LNCaP clone FGC (cell line): ENCODE data around the gene RNU1-4.
"Not testable (repeated sequence)": the region's sequence is repeated elsewhere in the genome, so short reads cannot be mapped to it uniquely, and the experiment has no call there.

Source experiments
- DNase-seq: peaks from one replicate; pipeline ENCODE4 v3.0.0-alpha.2; 2011; ENCODE audit warnings: low read depth
- H3K4me3 ChIP-seq: 2 replicates; pipeline ENCODE4 v1.5.1; 2011; ENCODE audit warnings: mild to moderate bottlenecking, low read depth, low read length, control low read depth
- TF ChIP-seq, protein P1 (sequence below): IDR thresholded peaks from 2 replicates; pipeline ENCODE4 v1.5.1; 2012; ENCODE audit warnings: mild to moderate bottlenecking; ENCODE audit not compliant: control insufficient read depth, insufficient read depth; ENCODE audit errors: extremely low read depth

Gene RNU1-4

DNA sequence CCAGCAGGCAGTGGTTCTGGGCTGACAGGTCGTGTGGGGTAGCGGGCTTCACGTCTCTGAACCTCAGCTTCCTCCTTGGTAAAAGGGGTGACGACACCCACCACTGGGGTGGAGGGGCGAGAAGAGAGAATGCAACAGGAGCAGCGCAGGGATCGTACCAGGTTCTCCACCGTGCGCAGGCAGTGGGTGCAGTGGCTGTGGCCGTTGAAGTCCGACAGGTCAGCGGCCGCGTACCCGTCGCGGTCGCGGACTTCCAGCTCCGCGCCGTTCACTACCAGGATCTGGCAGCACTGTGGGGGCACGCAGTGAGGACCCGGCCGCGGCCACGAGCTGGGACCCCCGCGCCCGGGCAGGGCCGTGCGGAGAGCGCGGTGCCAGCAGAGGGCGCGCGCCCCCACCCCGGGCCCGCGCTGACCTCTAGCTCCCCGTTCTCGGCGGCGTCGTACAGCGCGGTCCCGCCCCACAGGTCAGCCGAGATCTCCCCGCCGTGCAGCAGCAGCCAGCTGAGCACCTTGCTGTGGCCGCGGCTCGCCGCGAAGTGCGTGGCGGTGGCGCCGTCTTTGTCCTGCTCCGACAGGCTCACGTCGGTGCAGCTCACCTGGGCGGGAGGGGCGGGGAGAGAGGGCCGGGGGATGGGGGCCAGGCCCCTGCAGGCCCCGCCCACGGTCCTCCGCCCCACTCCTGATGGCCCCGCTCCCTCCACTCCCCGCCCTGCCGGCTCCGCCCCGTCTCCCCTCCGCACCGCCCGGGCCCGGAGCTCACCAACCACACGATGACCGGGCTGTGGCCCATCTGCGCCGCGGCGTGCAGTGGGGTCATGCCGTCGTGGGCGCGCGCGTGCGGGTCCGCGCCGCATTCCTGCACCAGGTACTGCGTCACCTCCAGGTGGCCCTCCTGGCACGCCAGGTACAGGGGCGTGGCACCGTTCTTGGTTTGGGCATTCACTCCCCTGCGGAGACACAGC is 32.9 kb upstream of the RNU1-4 start:
- DNase-seq, H3K4me3 ChIP-seq: not testable (repeated sequence)

DNA sequence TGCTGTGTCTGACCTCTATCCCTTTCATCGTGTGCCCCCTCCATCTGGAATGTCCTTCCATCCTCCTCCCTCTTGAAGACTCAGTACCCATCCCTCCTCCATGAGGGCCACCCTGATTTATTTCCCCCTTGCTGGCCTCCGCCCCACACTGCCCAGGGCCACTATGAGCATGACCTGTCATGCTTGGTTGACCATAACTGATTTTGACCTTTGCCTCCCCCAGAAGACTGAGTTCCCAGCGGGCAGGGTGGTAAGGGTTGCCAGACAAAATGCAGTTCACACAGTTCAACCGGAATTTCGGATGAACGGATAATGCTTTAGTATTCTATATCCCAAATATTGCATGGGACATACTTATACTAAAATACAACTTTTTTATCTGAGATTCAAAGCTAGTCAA is 31.6 kb upstream of the RNU1-4 start:
- H3K4me3 ChIP-seq, DNase-seq: not testable (repeated sequence)

DNA sequence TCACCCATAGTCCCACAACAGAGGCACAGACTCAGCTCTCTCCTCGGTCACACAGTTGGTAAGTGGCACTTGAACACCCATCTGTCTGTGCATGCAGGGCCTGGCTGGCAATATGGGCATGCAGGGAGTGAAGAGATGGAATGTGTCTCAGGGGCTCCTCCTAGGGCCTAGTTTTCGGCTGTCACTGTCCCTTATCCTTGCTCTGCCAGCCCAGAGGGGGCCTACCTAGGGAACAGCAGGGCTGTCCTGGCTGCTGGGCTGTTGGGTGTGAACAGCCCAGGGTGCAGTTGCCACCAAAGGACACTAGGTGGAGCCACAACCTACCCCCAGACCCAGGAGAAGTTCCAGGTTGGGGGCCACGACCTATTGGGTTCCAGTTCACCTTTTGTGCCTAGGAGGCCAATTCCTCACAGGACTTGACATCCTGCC is 30.6 kb upstream of the RNU1-4 start:
- DNase-seq, H3K4me3 ChIP-seq: not testable (repeated sequence)
- TF ChIP-seq, protein P1, sequence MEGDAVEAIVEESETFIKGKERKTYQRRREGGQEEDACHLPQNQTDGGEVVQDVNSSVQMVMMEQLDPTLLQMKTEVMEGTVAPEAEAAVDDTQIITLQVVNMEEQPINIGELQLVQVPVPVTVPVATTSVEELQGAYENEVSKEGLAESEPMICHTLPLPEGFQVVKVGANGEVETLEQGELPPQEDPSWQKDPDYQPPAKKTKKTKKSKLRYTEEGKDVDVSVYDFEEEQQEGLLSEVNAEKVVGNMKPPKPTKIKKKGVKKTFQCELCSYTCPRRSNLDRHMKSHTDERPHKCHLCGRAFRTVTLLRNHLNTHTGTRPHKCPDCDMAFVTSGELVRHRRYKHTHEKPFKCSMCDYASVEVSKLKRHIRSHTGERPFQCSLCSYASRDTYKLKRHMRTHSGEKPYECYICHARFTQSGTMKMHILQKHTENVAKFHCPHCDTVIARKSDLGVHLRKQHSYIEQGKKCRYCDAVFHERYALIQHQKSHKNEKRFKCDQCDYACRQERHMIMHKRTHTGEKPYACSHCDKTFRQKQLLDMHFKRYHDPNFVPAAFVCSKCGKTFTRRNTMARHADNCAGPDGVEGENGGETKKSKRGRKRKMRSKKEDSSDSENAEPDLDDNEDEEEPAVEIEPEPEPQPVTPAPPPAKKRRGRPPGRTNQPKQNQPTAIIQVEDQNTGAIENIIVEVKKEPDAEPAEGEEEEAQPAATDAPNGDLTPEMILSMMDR = peak; percentile 39

DNA sequence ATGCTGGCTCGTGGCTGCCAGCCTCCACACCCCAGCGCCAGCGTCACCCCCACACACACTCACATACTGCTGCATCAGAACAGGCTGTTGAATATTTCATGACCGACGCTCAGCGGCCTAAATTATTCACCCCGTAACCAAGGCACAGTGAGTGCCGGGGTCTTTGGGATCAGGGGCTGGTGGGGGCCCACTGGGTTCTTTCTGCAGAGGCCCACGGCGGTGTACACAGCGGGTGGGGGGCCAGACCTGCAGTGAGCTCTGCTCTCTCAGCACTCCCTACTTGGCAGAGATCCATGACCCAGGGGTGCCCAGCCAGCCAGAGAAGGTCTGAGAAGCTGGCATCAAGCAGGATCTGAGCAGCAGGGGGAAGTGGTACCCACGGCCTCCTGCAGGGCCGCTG is 29.7 kb upstream of the RNU1-4 start:
- H3K4me3 ChIP-seq, DNase-seq: not testable (repeated sequence)

DNA sequence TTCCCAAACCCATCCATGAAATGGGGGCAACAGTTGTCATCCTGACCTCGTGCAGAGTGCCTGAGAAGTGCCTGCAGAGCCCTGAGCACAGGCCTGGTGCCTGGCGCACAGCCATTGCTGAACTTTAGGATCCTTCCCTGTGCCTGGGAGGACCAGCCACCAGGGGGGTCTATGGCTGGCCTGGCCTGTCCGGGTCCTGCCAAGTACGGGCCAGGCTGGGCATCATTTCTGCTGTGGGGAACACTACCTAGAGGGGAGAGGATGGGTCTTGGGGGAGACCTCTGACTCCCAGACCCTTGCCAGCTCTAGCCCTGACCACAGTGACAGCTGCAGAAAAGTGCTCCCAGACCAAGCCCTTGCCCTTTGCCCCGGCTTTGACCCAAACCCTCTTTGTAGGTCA is 28.2 kb upstream of the RNU1-4 start:
- DNase-seq, H3K4me3 ChIP-seq: not testable (repeated sequence)

DNA sequence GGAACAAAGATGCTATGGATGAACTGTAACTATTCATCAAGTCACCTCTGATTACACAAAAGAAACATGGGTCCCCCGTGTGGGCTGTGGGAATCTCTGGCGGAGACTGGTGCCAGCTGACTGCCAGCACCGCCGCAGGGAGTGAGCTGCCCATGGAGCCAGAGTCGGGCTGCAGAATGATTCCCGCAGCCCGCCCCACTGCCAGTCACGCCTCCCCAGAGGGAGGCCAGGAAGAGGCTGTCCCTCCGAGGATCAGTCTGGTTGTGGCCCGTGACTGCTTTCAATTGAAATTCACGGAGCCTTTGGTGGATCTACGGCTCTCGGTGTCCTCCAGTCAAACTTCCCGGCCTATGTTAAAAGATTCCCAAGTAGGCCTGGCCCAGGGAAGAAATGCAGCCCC is 27.7 kb upstream of the RNU1-4 start:
- not testable (repeated sequence) for DNase-seq, H3K4me3 ChIP-seq

DNA sequence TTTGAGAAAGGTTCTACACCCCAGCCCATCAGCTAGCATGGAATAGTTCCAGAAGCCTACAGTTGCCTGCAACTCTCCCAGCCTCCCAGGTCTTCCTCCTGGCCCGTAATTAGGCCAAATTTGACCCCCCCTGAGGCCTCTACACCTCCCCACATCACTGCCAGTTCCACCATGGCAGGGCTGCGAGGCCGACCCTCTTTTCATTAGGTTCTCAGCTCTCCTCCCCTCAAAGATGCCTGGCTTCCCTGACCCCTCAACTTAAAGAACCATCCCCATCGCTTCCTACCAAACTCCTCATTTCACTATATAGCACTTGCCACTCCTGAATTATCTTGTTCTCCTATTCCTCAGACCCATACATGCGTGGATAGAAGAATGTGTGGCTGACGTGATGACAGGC is 27.3 kb upstream of the RNU1-4 start:
- not testable (repeated sequence) for H3K4me3 ChIP-seq, DNase-seq

DNA sequence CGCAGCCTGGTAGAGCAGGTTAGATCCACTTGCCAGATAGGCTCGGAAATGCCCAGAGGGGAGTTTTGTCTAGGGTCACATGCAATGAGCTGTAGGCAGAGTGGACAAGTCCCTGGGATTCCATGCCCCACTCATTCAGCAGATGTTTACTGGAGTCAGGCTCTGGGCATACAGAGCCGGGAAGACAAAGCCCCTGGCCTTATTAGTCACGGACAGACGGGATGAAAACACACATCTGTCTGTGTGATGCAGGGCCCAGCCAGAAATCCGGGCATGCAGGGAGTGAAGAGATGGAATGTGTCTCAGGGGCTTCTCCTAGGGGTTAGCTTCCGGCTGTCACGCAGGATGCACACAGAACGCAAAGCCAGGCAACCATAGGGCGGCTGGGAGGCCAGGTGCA is 26.8 kb upstream of the RNU1-4 start:
- not testable (repeated sequence) for H3K4me3 ChIP-seq, DNase-seq

DNA sequence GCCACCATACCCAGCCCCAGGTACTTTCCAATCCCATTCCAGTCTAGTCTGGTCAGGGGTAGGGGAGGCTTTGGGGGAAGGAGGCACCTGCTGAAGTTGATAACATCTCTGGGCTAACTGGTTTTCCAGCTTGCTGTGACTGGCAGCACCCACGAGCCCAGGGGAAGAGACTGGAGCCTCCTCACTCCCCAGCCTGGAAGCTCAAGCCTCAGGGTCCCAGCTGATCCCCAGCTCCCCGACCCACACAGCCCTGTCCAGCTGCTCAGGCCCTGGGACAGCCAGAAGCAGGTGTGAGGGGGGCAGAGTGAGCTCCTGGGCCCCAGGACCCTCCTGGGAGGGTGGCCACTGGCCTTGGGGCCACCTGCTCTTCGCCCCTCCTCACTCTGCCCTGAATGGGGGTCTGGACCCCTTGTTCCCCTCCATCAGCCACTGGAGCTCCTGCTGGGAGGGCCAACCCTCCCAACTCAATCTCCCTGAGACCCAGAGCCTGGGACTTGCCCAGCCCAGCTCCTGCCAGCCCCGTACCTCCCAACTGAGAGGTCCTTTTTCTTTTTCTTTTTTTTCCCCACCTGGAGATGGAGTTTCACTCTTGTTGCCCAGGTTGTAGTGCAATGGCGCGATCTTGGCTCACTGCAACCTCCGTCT is 23.5 kb upstream of the RNU1-4 start:
- TF ChIP-seq, protein P1 = no peak
- no peak overlapping the region for H3K4me3 ChIP-seq
- DNase-seq = peak; percentile 32

DNA sequence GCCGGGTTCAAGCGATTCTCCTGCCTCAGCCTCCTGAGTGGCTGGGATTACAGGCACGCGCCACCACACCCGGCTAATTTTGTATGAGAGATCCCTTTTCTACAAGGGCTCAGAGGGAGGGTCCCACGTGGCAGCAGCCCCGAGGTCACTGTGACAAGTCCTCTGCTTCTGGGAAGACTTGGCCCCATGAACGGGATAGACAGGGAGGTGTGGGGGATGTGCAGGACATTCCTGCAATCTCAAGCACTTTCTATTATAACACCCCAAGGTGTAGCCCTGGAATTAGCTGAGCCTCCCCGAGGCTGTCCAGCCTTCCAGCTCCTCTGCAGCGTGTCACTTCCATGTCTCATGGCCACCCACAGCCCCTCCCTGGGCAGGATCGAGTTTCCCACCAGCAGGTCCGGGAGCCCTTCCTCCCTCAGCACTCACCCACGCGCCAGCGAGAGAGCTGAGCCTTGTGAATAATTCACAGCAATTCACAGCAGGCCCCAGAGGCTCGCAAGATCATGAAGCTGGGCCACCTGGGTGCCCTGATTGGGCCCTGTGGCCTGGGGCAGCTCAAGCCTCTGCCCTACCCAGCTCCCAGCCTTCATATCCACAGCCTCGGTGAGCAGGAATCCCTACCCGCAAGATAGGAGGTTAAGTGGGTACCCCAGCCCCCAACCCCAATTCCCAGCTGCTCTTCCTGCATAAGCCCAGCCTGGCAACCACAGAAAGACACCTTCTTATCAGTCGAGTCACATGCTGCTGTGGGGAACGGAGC is 22.8 kb upstream of the RNU1-4 start:
- TF ChIP-seq, protein P1 = no peak
- DNase-seq = no peak

DNA sequence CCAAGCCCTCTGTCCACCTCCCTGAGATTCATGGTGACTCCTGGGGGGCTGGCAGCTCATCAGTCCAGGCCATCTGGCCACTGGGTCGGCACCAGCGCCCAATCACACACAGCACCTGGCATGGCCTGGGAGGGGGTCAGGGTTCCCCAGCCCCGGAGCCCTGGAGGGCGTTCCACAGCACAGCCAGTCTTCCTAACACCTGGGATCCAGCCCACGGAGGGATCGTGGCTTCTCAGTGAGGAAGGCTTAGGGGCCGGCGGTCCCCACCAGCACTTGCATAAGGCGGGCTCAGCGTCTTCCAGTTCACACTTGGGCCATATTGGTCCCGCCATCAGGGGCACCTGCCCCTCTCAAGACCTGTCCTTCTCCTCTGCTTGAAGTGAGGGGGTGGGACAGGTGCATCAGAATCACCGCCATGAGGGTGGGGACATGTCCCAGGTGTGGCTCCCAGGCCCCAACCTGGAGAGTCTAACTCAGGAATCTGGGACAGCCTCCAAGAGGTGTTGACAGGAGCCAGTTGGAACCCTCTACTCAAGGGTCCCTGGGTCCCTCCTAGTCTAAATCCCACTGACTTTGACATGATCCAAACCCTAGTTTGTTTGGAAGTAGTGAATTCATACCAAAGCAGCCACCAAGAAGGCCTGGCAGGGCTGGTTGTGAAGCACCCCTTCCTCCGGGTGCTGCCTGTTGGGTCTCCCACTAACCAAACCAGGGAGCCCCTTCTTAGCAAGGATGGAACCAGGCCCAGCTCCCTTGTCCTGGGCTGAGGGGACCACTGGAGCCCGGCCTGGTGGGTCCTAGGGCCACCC is 22.0 kb upstream of the RNU1-4 start:
- H3K4me3 ChIP-seq, DNase-seq: not testable (repeated sequence)

More for the DNA sequence above, 22.8 kb upstream of the RNU1-4 start:
- no peak overlapping the region for H3K4me3 ChIP-seq
